Endometrial microvascular endothelial cells (primary cell): ENCODE results near the gene LAS1L. TPM values are rescaled to one million over a fixed set of nuclear protein-coding genes. Genes with fewer than 3 reads are reported as not detected.
"Not testable (repeated sequence)": the region's sequence is repeated elsewhere in the genome, so short reads cannot be mapped to it uniquely, and the experiment has no call there.

Experiments used
- in situ Hi-C: cut with HindIII; loops from 2 replicates; pipeline ENCODE4 v1.10.0; 2017; ENCODE audit warnings: low sequenced_read_pairs, low pct_unique_long_range_greater_than_20kb; ENCODE audit errors: inconsistent ontology term
- total RNA-seq: library from RNA; depleted of rRNA; stranded (reverse); fragments of >200 nt; gene quantifications from one replicate; pipeline ENCODE4 v1.2.3, GENCODE V29; 2015; ENCODE audit errors: inconsistent ontology term

The LAS1L gene
- total RNA-seq, 1 donor from 2014 or later = 34.6 TPM

DNA sequence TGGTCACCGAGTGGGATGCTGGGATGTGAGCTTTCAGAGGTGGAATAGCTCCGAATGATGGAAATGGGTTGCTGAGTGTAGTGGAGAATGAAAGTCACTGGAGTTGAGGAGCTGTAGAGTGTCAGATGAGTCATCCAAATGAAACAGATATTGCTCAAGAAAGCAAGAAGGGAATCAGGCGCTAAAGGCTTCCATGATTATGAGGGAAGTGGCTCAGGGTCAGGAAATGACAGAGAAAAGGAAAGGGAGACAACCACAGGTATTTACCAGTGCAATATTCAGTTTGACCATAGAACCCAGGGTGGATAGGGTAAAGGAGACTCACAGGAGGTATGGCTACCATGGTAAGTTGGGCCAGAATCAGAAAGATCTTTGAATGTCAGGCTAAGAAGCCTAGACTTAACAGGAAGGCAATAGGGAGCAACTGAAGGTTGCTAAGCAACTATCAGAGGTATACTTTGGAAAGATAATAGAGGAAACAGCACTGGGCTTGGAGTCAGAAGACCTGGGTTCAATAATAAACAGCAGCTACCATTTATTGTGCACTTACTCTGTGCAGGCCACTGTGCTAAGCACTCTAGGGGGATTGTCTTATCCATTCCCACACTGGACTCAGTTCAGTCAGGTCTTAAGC lies 11.7 kb downstream of the LAS1L start:
- in situ Hi-C loops = no loop called here

DNA sequence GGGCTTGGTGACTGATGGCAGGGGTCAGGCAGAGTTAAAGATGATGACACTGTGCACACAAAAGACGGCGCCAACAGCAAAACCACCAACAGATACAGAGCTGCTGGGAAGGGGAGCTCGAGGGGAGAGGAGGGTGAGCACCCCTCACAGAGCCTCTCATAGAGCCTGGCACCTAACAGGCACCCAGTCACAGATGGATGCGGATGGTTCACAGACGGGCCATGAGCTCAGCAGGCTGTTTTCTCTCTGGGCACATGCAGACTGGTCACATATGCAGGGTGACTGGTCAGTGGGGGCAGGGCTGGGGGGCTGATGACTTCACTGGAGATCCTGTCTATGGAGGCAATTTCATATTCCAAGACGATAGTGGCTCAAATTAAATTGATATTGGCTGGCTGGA lies 15.1 kb downstream of the LAS1L start:
- in situ Hi-C loops = not testable (repeated sequence)

GRCh38 chrX:65518980-65519379 lies 15.6 kb downstream of the LAS1L start:
- in situ Hi-C loops = not testable (repeated sequence)

- in situ Hi-C loops = no loop called here
Observed at GRCh38 chrX:65517923-65518322, 16.7 kb downstream of the LAS1L start.

DNA sequence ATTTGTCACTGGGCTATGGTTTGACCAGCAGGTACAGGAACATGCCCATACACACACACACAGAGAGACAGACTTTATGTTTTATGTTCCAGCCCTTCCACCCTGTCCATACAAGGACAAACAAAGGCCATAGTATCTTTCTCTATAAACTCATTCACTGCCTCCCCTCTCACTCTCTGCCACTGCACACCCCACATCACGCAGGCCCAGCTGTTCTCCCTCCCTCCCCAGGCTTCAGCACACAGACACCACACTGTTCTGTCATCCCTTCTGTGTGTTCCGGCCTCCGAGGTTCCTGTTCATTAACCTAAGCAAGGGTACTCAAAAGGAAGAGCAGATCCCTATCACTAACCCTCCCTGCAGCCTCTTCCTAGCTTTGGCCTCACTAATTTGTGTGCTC lies 17.8 kb downstream of the LAS1L start:
- in situ Hi-C loops = no loop called here

- in situ Hi-C loops = no loop called here
Observed at GRCh38 chrX:65513610-65514009, 21.0 kb downstream of the LAS1L start.

DNA sequence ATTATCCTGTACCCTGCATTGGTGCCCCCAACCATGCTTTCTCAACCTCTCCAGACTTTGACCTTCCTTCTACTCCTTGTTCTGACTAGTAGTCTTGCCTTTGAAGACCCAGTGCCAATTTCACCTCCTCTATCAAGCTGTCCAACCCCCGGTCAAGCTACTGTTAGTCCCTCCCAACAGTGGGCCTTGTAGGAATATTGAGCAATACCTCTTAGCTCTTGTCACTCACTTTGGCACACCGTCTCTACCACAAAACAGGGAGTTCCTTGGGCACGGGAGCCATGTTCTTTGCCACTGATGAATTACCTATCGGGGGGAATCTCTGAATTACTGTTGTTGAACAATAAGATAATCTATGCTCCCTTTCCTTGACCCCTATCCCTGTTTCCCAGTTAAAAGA lies 25.2 kb downstream of the LAS1L start:
- in situ Hi-C loops = no loop called here

GRCh38 chrX:65508851-65509250 lies 25.7 kb downstream of the LAS1L start:
- in situ Hi-C loops = no loop called here

- in situ Hi-C loops = no loop called here
Observed at GRCh38 chrX:65502618-65503017, 32.0 kb downstream of the LAS1L start.

- in situ Hi-C loops = no loop called here
Observed at GRCh38 chrX:65493431-65493830, 41.2 kb downstream of the LAS1L start.

- in situ Hi-C loops = no loop called here
Observed at GRCh38 chrX:65491620-65492019, 43.0 kb downstream of the LAS1L start.

- in situ Hi-C loops = no loop called here
Observed at GRCh38 chrX:65488495-65488894, 46.1 kb downstream of the LAS1L start.

DNA sequence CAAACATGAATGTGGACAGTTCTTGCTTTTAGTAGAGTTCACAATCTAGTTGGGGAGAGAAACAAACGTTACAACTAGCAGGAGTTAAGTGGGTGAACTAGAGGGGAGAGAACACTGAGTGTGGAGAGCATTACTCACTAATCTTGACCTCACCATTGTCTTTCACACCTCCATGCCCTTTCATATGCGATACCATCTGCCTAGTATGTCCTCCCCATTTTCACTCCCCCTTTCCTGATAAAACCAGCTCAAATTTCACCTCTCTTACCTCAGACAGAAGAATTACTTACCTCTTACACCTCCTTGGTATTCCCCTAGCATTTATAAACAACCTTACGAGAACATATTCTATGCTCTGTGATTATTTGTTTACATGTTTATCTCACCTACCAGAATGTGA lies 53.6 kb downstream of the LAS1L start:
- in situ Hi-C loops = no loop called here

DNA sequence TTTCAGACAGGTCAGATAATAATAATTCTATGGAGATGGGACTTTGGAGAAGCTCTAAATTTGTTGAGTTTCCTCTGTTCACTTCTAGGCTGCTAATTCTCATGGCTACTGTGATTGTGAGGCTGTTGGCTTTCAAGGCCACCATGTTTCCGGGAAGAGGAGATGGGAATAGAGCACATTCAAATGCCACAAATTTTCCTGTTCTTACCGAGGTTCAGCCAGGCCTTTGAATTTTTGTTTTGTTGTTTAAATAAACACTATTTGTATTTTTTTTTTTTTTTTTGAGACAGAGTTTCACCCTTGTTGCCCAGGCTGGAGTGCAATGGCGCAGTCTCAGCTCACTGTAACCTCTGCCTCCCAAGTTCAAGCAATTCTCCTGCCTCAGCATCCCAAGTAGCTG lies 55.5 kb downstream of the LAS1L start:
- in situ Hi-C loops = not testable (repeated sequence)

GRCh38 chrX:65476564-65476963 lies 58.0 kb downstream of the LAS1L start:
- in situ Hi-C loops = no loop called here

- in situ Hi-C loops = no loop called here
Observed at GRCh38 chrX:65463550-65463949, 71.0 kb downstream of the LAS1L start.

Other genes starting within 250 kb of the LAS1L start
- 751 TPM for gene MSN, start 132.9 kb upstream of the LAS1L start, total RNA-seq